Jurkat, Clone E6-1 (cell line): ENCODE data around the gene GLYATL2.
A peak's percentile ranks its signal among the peaks of the same experiment; 100 is the strongest.

Source experiments
- DNase-seq: peaks from one replicate; pipeline ENCODE4 v3.0.0-alpha.2; 2011; ENCODE audit warnings: low read depth, low spot score
- H3K4me3 ChIP-seq: 2 replicates; pipeline ENCODE4 v1.5.1; 2011; ENCODE audit warnings: mild to moderate bottlenecking, low read length, control low read depth, moderate library complexity

The GLYATL2 gene

DNA sequence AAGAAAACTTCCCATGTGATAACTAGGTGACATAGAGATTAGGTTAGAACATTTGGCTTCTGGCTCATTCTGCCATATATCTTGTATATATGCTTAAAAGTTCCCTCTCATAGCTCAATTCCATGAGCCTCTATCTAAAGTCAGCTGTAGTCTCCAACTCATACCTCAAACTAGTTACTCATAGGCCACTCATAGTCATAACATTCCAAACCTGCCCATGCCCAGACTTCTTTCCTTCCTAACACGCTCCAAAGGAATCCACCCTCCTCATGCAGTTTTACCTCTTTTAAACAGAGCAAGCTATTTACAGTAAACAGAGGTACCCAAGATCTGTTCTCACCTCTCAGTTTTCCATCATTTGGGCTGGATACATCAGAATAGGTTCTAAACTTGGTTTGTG, 39.4 kb downstream of the GLYATL2 start:
- H3K4me3 ChIP-seq, result no peak overlapping the region
- no peak for DNase-seq

DNA sequence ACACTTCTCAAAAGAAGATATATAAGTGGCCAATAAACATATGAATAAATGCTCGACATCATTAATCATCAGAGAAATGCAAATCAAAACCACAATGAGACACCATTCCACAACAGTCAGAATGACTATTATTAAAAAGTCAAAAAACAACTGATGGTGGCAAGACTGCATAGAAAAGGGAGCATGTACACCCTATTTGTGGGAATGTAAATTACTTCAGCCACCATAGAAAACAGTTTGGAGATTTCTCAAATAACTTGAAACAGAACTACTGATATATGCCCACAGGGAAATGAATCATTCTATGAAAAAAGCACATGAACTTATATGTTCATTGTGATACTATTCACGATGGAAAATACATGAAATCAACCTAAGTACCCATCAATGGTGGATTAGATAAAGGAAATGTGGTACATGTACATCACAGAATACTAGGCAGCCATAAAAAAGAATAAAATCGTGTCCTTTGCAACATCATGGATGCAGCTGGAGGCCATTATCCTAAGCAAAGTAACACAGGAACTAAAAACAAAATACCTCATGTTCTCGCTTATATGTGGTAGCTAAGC, 42.4 kb downstream of the GLYATL2 start:
- H3K4me3 ChIP-seq, result no peak overlapping the region
- DNase-seq, result no peak

DNA sequence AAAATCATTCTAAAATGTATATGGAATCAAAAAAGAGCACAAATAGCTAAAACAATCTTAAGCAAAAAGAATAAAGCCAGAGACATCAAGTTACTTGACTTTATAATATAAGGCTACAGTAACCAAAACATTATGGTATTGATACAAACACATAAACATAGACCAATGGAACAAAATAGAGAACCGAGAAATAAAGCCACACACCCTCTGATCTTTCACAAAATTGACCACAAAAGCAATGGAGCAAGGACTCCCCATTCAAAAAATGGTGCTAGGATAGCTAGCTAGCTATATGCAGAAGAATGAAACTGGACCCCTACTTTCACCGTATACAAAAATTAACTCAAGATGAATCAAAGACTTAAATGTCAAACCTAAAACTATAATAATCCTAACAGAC, 43.2 kb downstream of the GLYATL2 start:
- no peak overlapping the region for H3K4me3 ChIP-seq
- DNase-seq, result no peak

DNA sequence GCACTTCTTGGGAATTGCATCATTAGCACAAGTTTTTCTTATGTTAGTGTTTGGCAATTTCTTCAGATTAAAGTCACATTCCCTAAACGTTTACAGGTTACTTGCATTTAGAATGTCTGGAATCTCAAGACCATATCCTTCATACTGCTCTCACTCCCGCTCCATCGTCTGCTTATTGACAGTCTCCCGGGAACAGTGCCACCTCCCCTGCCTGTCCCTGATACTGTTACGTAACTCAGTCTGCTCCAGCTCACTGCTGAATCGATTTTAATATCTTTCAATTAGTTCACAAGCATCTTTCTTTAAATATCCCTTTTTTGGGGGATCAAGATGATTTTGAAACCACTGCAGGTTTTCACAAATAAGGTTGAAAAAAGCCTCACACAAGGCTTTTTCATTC, 48.2 kb downstream of the GLYATL2 start:
- H3K4me3 ChIP-seq, result no peak overlapping the region
- no peak for DNase-seq

DNA sequence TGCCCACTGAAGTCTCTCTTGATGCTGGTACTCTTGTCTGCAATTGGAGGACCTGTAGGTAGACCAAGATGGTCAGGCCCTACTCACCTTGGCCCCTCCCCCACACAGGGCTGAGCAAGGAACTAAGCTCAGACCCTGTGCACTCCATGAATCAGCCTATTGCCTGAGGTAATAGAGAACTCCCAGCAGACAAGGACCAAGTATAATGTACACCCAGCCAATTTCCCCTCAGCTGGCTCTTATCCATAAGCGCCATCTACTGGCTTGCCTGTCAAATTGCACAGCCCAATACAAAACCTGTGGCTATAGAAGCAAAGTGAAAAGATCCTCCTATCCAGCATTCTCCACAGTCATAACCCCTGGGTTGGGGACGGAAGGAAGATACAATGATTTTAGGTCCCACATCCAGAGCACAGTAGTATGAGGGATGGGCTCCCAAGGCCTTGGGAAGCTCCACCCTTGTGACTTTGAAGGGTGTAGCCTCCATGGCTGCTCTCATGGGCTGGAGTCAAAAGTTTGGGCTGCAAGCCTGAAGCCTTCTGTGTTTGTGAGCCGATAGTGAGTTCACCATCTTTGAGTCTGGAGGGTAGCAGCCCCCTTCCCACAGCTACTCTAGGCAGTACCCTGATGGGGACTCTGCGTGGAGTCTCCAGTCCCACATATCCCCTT, 56.0 kb downstream of the GLYATL2 start:
- H3K4me3 ChIP-seq, result no peak overlapping the region
- peak; percentile 56 for DNase-seq

DNA sequence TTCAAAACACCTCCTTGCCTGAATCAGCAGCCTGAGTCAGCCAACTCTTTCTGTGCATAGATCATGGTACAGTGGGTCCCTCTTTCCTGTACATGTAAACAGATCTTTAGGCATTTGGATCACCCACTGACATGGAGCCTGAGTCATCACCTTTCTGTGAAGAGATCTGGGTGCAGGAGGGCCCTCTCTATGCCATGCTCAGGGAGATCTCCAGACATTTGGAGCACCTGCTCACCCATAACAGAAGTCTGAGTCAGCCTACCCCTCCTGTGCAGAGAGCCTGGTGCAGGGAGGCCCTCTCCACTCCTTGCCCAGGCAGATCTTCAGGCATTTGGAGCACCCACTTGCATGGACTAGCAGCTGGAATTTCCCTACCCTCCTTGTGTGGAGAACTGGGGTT, 56.6 kb downstream of the GLYATL2 start:
- no peak overlapping the region for H3K4me3 ChIP-seq
- DNase-seq, result no peak

DNA sequence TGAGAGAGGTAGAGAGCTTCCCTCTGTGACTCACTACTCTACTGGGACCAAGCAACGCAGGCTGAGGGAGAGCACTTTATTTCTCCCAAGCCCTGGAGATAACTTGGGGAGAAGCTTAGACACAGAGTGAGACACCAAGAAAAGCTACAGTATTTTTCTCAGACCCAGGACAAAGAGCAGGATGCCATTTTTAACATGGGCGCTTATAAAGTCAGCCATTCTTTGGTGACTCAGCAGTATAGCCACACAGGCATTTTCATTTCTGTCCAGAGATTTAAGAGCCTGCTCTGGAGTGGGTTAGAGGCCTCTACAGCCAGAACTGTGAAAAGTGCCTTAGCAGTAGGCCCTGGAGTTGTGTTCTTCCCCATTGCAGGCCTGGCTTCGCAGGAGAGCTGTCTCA, 57.8 kb downstream of the GLYATL2 start:
- no peak for DNase-seq
- no peak overlapping the region for H3K4me3 ChIP-seq

DNA sequence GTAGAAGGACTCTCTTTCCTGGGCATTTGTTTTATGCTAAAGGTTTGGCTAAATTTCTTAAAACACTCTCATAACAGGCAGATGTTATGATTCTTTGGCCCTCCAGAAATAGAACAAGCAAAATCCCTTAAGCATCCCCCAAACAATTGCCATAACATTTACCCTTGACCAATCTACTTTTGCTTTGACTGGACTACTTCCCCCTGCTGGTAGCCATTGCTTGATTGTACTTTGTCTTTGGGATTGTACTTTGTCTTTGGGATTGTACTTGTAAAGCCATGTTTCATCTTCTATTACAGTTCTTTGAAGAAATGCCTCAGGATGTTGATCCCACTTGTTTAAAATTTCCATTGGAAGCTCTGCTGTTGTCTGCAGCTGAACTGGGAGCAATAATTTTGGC, 59.5 kb downstream of the GLYATL2 start:
- no peak for DNase-seq

More for the DNA sequence above, 59.5 kb downstream of the GLYATL2 start:
- no peak overlapping the region for H3K4me3 ChIP-seq
